Motor neuron (in vitro differentiated cells): ENCODE results near the gene CCDC102B. TPM values are rescaled to one million over a fixed set of nuclear protein-coding genes. Genes with fewer than 3 reads are reported as not detected.

ENCODE experiments used
- ATAC-seq, 8 experiments: fragments of 200-7000 bp; cut with Tn5 transposase; replicated peaks in 6 of 8; 2 replicates each; pipeline ENCODE4 v1.8.0; 2021; ENCODE audit warnings: mild to moderate bottlenecking in 8 of 8, moderate library complexity in 8 of 8
- H3K27ac ChIP-seq, 2 donors: fragments of 250-450 bp; sonication (Bioruptor Pico); 2 replicates each; pipeline ENCODE4 v1.9.0; 2021; ENCODE audit warnings: antibody characterized with exemption in 2 of 2, mild to moderate bottlenecking in 2 of 2, moderate library complexity in 1 of 2
- H3K4me1 ChIP-seq, 2 donors: fragments of 250-450 bp; sonication (Bioruptor Pico); replicated peaks in 1 of 2; 2 replicates each; pipeline ENCODE4 v1.6.1; 2021; ENCODE audit warnings: antibody characterized with exemption in 2 of 2, mild to moderate bottlenecking in 2 of 2, moderate library complexity in 1 of 2
- H3K4me3 ChIP-seq, 5 donors: fragments of 250-450 bp; sonication (Bioruptor Pico); 2 replicates each; pipeline ENCODE4 v1.9.0; 2021; ENCODE audit warnings: antibody characterized with exemption in 5 of 5, mild to moderate bottlenecking in 5 of 5, moderate library complexity in 4 of 5
- WGBS, 10 experiments: fragments of 450-650 bp; shearing (Covaris generic); methylation state at CpG; one replicate each; pipeline ENCODE4 v1.0.0; 2022; 5-methylcytosine and 5-hydroxymethylcytosine counted together
- in situ Hi-C, 9 experiments: fragments of 400-800 bp; cut with MboI; loops; one replicate each; pipeline ENCODE4 v1.15.0; 2021; ENCODE audit warnings: low sequenced_read_pairs in 9 of 9, low pct_unique_long_range_greater_than_20kb in 2 of 9; ENCODE audit not compliant: unreplicated experiment in 9 of 9
- total RNA-seq, 8 experiments: library from RNA; unstranded; fragments of 300-600 nt; gene quantifications; 2 replicates each; pipeline versions ENCODE4 v1.2.3 to v1.2.4, GENCODE V29; 2022

The CCDC102B gene
- 10 to 100 TPM in 3 of 8 experiments, 1 to 10 TPM in 5; 4.4 to 15.0 (median 8.8) TPM for total RNA-seq

- WGBS, 10 experiments: 0 to 100% (median 75%) methylated on average over 1 of the region's 1 CpG; no CpG with 5 or more reads in 4 of the 10 experiments
- in situ Hi-C loops: no loop called here
- Histone ChIP-seq H3K4me1 (no peaks in the 10 kb centered on the region), H3K27ac (no peak within 1 kb of the TSS), H3K4me3 (no peak within 1 kb of the TSS)
- peak in 3 of 8 experiments; percentile 25 to 59 (median 54) for ATAC-seq
These were observed at the start of gene CCDC102B for GRCh38 chr18:68797871-68798270. Gene CCDC102B (plus strand): TSS chr18:68798080. CDS start chr18:68836764, 38,684 bp downstream.

- Histone ChIP-seq H3K4me3 (no peak overlapping the region), H3K27ac (no peak overlapping the region), H3K4me1 (no peaks in the 10 kb centered on the region)
- in situ Hi-C loops: no loop called here
- ATAC-seq: no peak
- WGBS, 10 experiments: 0 to 100% (median 90%) methylated on average over 1 of the region's 1 CpG; no CpG with 5 or more reads in 3 of the 10 experiments
These were observed 40.8 kb upstream of the CCDC102B start for GRCh38 chr18:68757126-68757525.

GRCh38 chr18:68759308-68759707 lies 38.6 kb upstream of the CCDC102B start:
- Histone ChIP-seq H3K4me3 (no peak overlapping the region), H3K4me1 (peaks cover 3% of the 10 kb centered on the region in 2 donors), H3K27ac (no peak overlapping the region)
- ATAC-seq: no peak
- in situ Hi-C loops: no loop called here
- 17 to 100% (median 84%) methylated on average over 1 to 2 of the region's 2 CpGs for WGBS, 10 experiments

GRCh38 chr18:68763083-68763482 lies 34.8 kb upstream of the CCDC102B start:
- H3K4me1 ChIP-seq: peaks cover 3% of the 10 kb centered on the region in 2 donors
- ATAC-seq: peak in 5 of 8 experiments; percentile 30 to 80 (median 42)
- H3K27ac ChIP-seq: no peak overlapping the region
- in situ Hi-C loops: no loop called here
- WGBS, 10 experiments: 30 to 100% (median 56%) methylated on average over 1 to 2 of the region's 2 CpGs; no CpG with 5 or more reads in 3 of the 10 experiments
- no peak overlapping the region for H3K4me3 ChIP-seq

GRCh38 chr18:68764016-68764415 lies 33.9 kb upstream of the CCDC102B start:
- in situ Hi-C loops: no loop called here
- 8 to 100% (median 83%) methylated on average over 1 to 2 of the region's 2 CpGs for WGBS, 10 experiments
- Histone ChIP-seq H3K4me3 (no peak overlapping the region), H3K4me1 (peaks cover 3% of the 10 kb centered on the region in 2 donors), H3K27ac (no peak overlapping the region)
- no peak for ATAC-seq

- 40 to 95% (median 80%) methylated on average over 1 to 2 of the region's 2 CpGs; no CpG with 5 or more reads in 1 of the 10 experiments for WGBS, 10 experiments
- H3K27ac ChIP-seq: no peak overlapping the region
- in situ Hi-C loops: no loop called here
- no peak overlapping the region for H3K4me3 ChIP-seq
- no peak for ATAC-seq
- peaks cover 3% of the 10 kb centered on the region in 2 donors for H3K4me1 ChIP-seq
These were observed 31.4 kb upstream of the CCDC102B start for GRCh38 chr18:68766433-68766832.

GRCh38 chr18:68769461-68769860 lies 28.4 kb upstream of the CCDC102B start:
- Histone ChIP-seq H3K4me1 (no peaks in the 10 kb centered on the region), H3K27ac (no peak overlapping the region), H3K4me3 (no peak overlapping the region)
- 0 to 100% (median 86%) methylated on average over 1 to 3 of the region's 3 CpGs for WGBS, 10 experiments
- no peak for ATAC-seq
- in situ Hi-C loops: no loop called here

GRCh38 chr18:68772268-68772667 lies 25.6 kb upstream of the CCDC102B start:
- ATAC-seq: no peak
- Histone ChIP-seq H3K4me3 (no peak overlapping the region), H3K4me1 (no peaks in the 10 kb centered on the region), H3K27ac (no peak overlapping the region)
- 0 to 85% (median 52%) methylated on average over 1 to 2 of the region's 2 CpGs; no CpG with 5 or more reads in 2 of the 10 experiments for WGBS, 10 experiments
- in situ Hi-C loops: no loop called here

- peak in 2 of 8 experiments; percentile 74 to 87 for ATAC-seq
- WGBS, 10 experiments: 29 to 100% (median 87%) methylated on average over 3 of the region's 3 CpGs; no CpG with 5 or more reads in 1 of the 10 experiments
- no peak overlapping the region for H3K27ac ChIP-seq
- in situ Hi-C loops: no loop called here
- H3K4me1 ChIP-seq: no peaks in the 10 kb centered on the region
- H3K4me3 ChIP-seq: no peak overlapping the region
These were observed 19.5 kb upstream of the CCDC102B start for GRCh38 chr18:68778280-68778886.

GRCh38 chr18:68779169-68779568 lies 18.7 kb upstream of the CCDC102B start:
- no peaks in the 10 kb centered on the region for H3K4me1 ChIP-seq
- WGBS, 10 experiments: 61 to 100% (median 84%) methylated on average over 1 to 3 of the region's 3 CpGs
- in situ Hi-C loops: no loop called here
- ATAC-seq: peak in 1 of 8 experiments; percentile 25
- H3K27ac ChIP-seq: no peak overlapping the region
- no peak overlapping the region for H3K4me3 ChIP-seq

GRCh38 chr18:68780802-68781635 lies 16.9 kb upstream of the CCDC102B start:
- in situ Hi-C loops: no loop called here
- Histone ChIP-seq H3K4me1 (no peaks in the 10 kb centered on the region), H3K4me3 (no peak overlapping the region), H3K27ac (no peak overlapping the region)
- no peak for ATAC-seq
- 14 to 100% (median 77%) methylated on average over 1 to 2 of the region's 2 CpGs for WGBS, 10 experiments

GRCh38 chr18:68783506-68783905 lies 14.4 kb upstream of the CCDC102B start:
- no peak overlapping the region for H3K4me3 ChIP-seq
- 71 to 100% (median 90%) methylated on average over 1 of the region's 1 CpG; no CpG with 5 or more reads in 2 of the 10 experiments for WGBS, 10 experiments
- no peak overlapping the region for H3K27ac ChIP-seq
- no peaks in the 10 kb centered on the region for H3K4me1 ChIP-seq
- no peak for ATAC-seq
- in situ Hi-C loops: no loop called here

GRCh38 chr18:68784071-68784470 lies 13.8 kb upstream of the CCDC102B start:
- in situ Hi-C loops: no loop called here

More at GRCh38 chr18:68784071-68784470, 13.8 kb upstream of the CCDC102B start:
- Histone ChIP-seq H3K4me3 (no peak overlapping the region), H3K4me1 (no peaks in the 10 kb centered on the region), H3K27ac (no peak overlapping the region)
- no peak for ATAC-seq
- 50 to 100% (median 80%) methylated on average over 1 to 3 of the region's 3 CpGs; no CpG with 5 or more reads in 3 of the 10 experiments for WGBS, 10 experiments
